Adrenal gland (tissue), 12 donors: ENCODE measurements around the gene SYCP2L. TPM values are rescaled to one million over a fixed set of nuclear protein-coding genes. Genes with fewer than 3 reads are reported as not detected.

Experiments used
- DNase-seq, 7 donors: peaks; one replicate each; pipeline ENCODE4 v3.0.0-alpha.2; 2019 to 2020
- H3K27ac ChIP-seq, 5 donors: fragments of 200-600 bp; sonication (generic) in 4 of 5; 1 replicate in 3 of 5; 2 replicates in 2 of 5; pipeline versions ENCODE4 v1.5.1 to v1.8.0; 2016 to 2020; ENCODE audit warnings: mild to moderate bottlenecking in 1 of 5
- H3K27me3 ChIP-seq: fragments of 200-600 bp; 2 replicates; pipeline ENCODE4 v1.8.0; 2021
- H3K36me3 ChIP-seq, 2 donors: fragments of 200-600 bp; replicated peaks in 1 of 2; 1 replicate in 1 of 2; 2 replicates in 1 of 2; pipeline versions ENCODE4 v1.5.1 to v1.8.0; 2018 to 2022
- H3K4me1 ChIP-seq, 2 donors: fragments of 200-600 bp; replicated peaks in 1 of 2; 1 replicate in 1 of 2; 2 replicates in 1 of 2; pipeline versions ENCODE4 v1.5.1 to v1.8.0; 2018 to 2021
- H3K4me3 ChIP-seq, 4 donors: fragments of 200-600 bp; sonication (generic) in 3 of 4; one replicate each; pipeline ENCODE4 v1.5.1; 2016 to 2018
- H3K9me3 ChIP-seq, 3 donors: fragments of 200-600 bp; sonication (generic) in 1 of 3; replicated peaks in 1 of 3; 1 replicate in 2 of 3; 2 replicates in 1 of 3; pipeline versions ENCODE4 v1.5.1 to v1.8.0; 2016 to 2021
- POLR2A ChIP-seq, 2 donors: fragments of 450-650 bp; IDR thresholded peaks; one replicate each; pipeline ENCODE4 v1.6.1; 2017; ENCODE audit warnings: antibody characterized with exemption in 2 of 2, mild to moderate bottlenecking in 2 of 2, moderate library complexity in 1 of 2
- WGBS, 4 donors: extraction: QIAGEN DNeasy Blood & Tissue Kit in 2 of 4; methylation state at CpG; one replicate each; pipeline versions ENCODE4 v1.1.5 to v1.1.7; 2013 to 2017; 5-methylcytosine and 5-hydroxymethylcytosine counted together
- intact Hi-C, 2 donors: fragments of 100-400 bp; cut with DNase I; formaldehyde crosslinking; loops; one replicate each; pipeline versions ENCODE4 v1.14.1 to v1.15.0; 2022 to 2023
- polyA plus RNA-seq, 3 donors: library from polyadenylated mRNA; stranded (reverse); fragments of 200-250 nt in 2 of 3; fragments of 350-450 nt in 1 of 3; fragmentation: Illumina TruSeq in 1 of 3; extraction: RNeasy Lipid Tissue Mini Kit (QIAGEN cat#74804) in 1 of 3; gene quantifications; one replicate each; pipeline ENCODE4 v1.2.3, GENCODE V29; 2013 to 2014
- total RNA-seq, 9 donors: library from RNA; depleted of rRNA in 4 of 9; stranded (reverse); fragments of >200 nt in 4 of 9; fragments of 120-200 nt in 1 of 9; fragmentation: NEBNext Ultra II Directional in 1 of 9; extraction: Animal tissue kit (Norgen Biotek cat#: 25700) in 1 of 9; gene quantifications; one replicate each; pipeline versions ENCODE4 v1.1.0 to v1.2.4, GENCODE V29; 2013 to 2023
- TF ChIP-seq, protein P1 (sequence below), 6 experiments: fragments of 450-650 bp in 4 of 6; fragments of 200-600 bp in 2 of 6; sonication (generic) in 1 of 6; IDR thresholded peaks; 1 replicate in 5 of 6; 2 replicates in 1 of 6; pipeline versions ENCODE4 v1.5.1 to v1.8.0; 2016 to 2021; ENCODE audit warnings: antibody characterized with exemption in 6 of 6, mild to moderate bottlenecking in 2 of 6, moderate library complexity in 1 of 6
- donor health status: healthy with polysubstance abuse.
- donor health status: Bipolar disorder and iron deficiency.
- donor health status: DM: yes; HTN: yes; CAD: no.
- donor health status: DM: no; HTN: no; CAD: no.
- donor health status: DM: no; HTN: no; CAD: no.
- donor health status: DM: yes; HTN: yes; CAD: no.

Gene SYCP2L
- total and polyA plus RNA-seq, 12 donors: 0.09 to 3.0 (median 0.64) TPM; not detected in 2

DNA sequence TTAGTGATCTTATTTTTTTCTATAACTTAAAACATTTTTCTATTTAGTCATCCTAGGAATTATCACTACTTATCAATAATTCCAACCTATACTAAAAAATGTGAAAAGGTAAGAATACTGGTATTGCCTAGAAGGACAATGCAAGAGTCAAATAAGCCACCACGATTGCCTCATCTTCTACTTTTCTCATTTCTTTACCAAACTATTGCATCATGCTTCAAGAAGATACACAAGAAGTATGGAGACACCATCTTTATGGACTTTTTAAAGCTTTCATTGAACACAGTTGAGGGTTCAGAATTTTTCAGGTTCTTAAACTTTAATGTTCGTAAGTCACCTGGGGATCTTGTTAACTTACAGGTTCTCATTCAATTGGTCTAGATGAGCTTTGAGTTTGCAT, 131.4 kb downstream of the SYCP2L start:
- H3K36me3 ChIP-seq: no peaks in the 10 kb centered on the region
- no peak for DNase-seq
- H3K27ac ChIP-seq: no peak overlapping the region
- no peak overlapping the region for H3K4me3 ChIP-seq
- no peaks in the 10 kb centered on the region for H3K4me1 ChIP-seq
- intact Hi-C loops: no loop called here
- no peaks in the 10 kb centered on the region for H3K9me3 ChIP-seq
- WGBS, 4 donors: 74 to 87% (median 85%) methylated on average over 2 of the region's 2 CpGs
- H3K27me3 ChIP-seq: peaks cover 4% of the 10 kb centered on the region
- TF ChIP-seq, protein P1, sequence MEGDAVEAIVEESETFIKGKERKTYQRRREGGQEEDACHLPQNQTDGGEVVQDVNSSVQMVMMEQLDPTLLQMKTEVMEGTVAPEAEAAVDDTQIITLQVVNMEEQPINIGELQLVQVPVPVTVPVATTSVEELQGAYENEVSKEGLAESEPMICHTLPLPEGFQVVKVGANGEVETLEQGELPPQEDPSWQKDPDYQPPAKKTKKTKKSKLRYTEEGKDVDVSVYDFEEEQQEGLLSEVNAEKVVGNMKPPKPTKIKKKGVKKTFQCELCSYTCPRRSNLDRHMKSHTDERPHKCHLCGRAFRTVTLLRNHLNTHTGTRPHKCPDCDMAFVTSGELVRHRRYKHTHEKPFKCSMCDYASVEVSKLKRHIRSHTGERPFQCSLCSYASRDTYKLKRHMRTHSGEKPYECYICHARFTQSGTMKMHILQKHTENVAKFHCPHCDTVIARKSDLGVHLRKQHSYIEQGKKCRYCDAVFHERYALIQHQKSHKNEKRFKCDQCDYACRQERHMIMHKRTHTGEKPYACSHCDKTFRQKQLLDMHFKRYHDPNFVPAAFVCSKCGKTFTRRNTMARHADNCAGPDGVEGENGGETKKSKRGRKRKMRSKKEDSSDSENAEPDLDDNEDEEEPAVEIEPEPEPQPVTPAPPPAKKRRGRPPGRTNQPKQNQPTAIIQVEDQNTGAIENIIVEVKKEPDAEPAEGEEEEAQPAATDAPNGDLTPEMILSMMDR (IDR thresholded peaks at IDR 0.05): no peak
- TF ChIP-seq POLR2A (IDR thresholded peaks at IDR 0.05): no peak

DNA sequence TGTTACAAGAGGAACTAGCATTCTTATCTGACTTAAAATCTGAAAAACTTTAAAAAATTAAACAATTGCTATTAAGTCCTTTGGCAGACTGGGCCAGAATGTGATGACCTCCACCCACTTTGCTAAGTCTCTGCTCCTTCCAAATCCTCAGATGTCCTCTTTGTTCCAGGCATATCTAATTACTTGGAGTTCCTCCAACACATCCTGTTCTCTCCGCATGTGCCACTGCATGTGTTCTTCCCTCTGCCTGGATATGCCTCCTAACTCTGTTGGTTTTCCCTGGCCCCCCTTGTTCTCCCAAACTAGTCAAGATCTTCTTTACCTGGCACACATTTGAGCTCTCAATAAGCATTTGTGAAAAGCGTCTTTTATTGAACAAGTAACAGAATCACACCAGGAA, 134.2 kb downstream of the SYCP2L start:
- no peak overlapping the region for H3K27ac ChIP-seq
- intact Hi-C loops: no loop called here
- 56 to 69% (median 66%) methylated on average over 2 of the region's 2 CpGs for WGBS, 4 donors
- no peaks in the 10 kb centered on the region for H3K9me3 ChIP-seq
- peaks cover 4% of the 10 kb centered on the region for H3K27me3 ChIP-seq
- H3K4me1 ChIP-seq: no peaks in the 10 kb centered on the region
- no peak for TF ChIP-seq POLR2A (IDR thresholded peaks at IDR 0.05)
- TF ChIP-seq, protein P1 (IDR thresholded peaks at IDR 0.05): no peak
- no peaks in the 10 kb centered on the region for H3K36me3 ChIP-seq
- no peak for DNase-seq
- H3K4me3 ChIP-seq: no peak overlapping the region

GRCh38 chr6:11021714-11022113, 134.9 kb downstream of the SYCP2L start:
- TF ChIP-seq POLR2A (IDR thresholded peaks at IDR 0.05): no peak
- TF ChIP-seq, protein P1 (IDR thresholded peaks at IDR 0.05): no peak
- Histone ChIP-seq H3K27ac (no peak overlapping the region), H3K27me3 (peaks cover 4% of the 10 kb centered on the region), H3K9me3 (no peaks in the 10 kb centered on the region), H3K4me3 (no peak overlapping the region), H3K36me3 (no peaks in the 10 kb centered on the region), H3K4me1 (no peaks in the 10 kb centered on the region)
- DNase-seq: no peak
- WGBS, 4 donors: 63 to 73% (median 71%) methylated on average over 7 of the region's 7 CpGs
- intact Hi-C loops: no loop called here

GRCh38 chr6:11023032-11023431, 136.2 kb downstream of the SYCP2L start:
- Histone ChIP-seq H3K27me3 (peaks cover 4% of the 10 kb centered on the region), H3K9me3 (no peaks in the 10 kb centered on the region), H3K27ac (no peak overlapping the region), H3K4me3 (no peak overlapping the region), H3K36me3 (no peaks in the 10 kb centered on the region), H3K4me1 (no peaks in the 10 kb centered on the region)
- no peak for TF ChIP-seq POLR2A (IDR thresholded peaks at IDR 0.05)
- TF ChIP-seq, protein P1 (IDR thresholded peaks at IDR 0.05): no peak
- DNase-seq: no peak
- intact Hi-C loops: no loop called here

Other genes starting within 250 kb of the SYCP2L start
- gene C6orf52, start 192.4 kb upstream of the SYCP2L start, total RNA-seq: 1 to 10 TPM in 5 of 9 donors, under 1 TPM in 1, not detected in 3; 0.96 to 5.5 (median 2.6) TPM
- gene C6orf52, start 192.4 kb upstream of the SYCP2L start, polyA plus RNA-seq: 1 to 10 TPM; 1.9 to 4.2 (median 2.8) TPM
- gene PAK1IP1, start 192.1 kb upstream of the SYCP2L start, total RNA-seq: 10 to 100 TPM in 5 of 9 donors, 1 to 10 TPM in 4; 4.5 to 17.6 (median 13.8) TPM
- 10 to 100 TPM in 1 of 3 donors, 1 to 10 TPM in 2; 6.7 to 32.3 (median 8.0) TPM for gene PAK1IP1, start 192.1 kb upstream of the SYCP2L start, polyA plus RNA-seq
- 100 to 1,000 TPM; 126 to 312 (median 167) TPM for gene TMEM14C, start 164.0 kb upstream of the SYCP2L start, total RNA-seq
- gene TMEM14C, start 164.0 kb upstream of the SYCP2L start, polyA plus RNA-seq: 100 to 1,000 TPM; 105 to 196 (median 157) TPM
- 100 to 1,000 TPM; 110 to 188 (median 123) TPM for gene TMEM14B, start 139.2 kb upstream of the SYCP2L start, total RNA-seq
- gene TMEM14B, start 139.2 kb upstream of the SYCP2L start, polyA plus RNA-seq: 100 to 1,000 TPM in 1 of 3 donors, 10 to 100 TPM in 2; 74.3 to 210 (median 93.7) TPM
- gene MAK, start 48.5 kb upstream of the SYCP2L start, total RNA-seq: under 1 TPM in 5 of 9 donors, not detected in 4; under 0.01 to 0.43 (median 0.19) TPM
- under 1 TPM; 0.07 to 0.13 (median 0.08) TPM for gene MAK, start 48.5 kb upstream of the SYCP2L start, polyA plus RNA-seq
- gene GCM2, start 5.0 kb upstream of the SYCP2L start, total RNA-seq: not detected
- not detected for gene GCM2, start 5.0 kb upstream of the SYCP2L start, polyA plus RNA-seq
- gene ELOVL2, start 157.3 kb downstream of the SYCP2L start, total RNA-seq: 1 to 10 TPM in 4 of 9 donors, under 1 TPM in 5; 0.46 to 1.8 (median 0.98) TPM
- 1 to 10 TPM in 1 of 3 donors, under 1 TPM in 2; 0.34 to 1.6 (median 0.72) TPM for gene ELOVL2, start 157.3 kb downstream of the SYCP2L start, polyA plus RNA-seq
- gene SMIM13, start 206.8 kb downstream of the SYCP2L start, total RNA-seq: 10 to 100 TPM in 2 of 9 donors, 1 to 10 TPM in 7; 4.3 to 11.5 (median 6.9) TPM
- gene SMIM13, start 206.8 kb downstream of the SYCP2L start, polyA plus RNA-seq: 1 to 10 TPM; 1.9 to 7.3 (median 2.6) TPM
- 1 to 10 TPM in 2 of 9 donors, under 1 TPM in 6, not detected in 1; 0.07 to 1.7 (median 0.78) TPM for gene ERVFRD-1, start 224.7 kb downstream of the SYCP2L start, total RNA-seq
- 1 to 10 TPM in 1 of 3 donors, under 1 TPM in 2; 0.09 to 1.7 (median 0.34) TPM for gene ERVFRD-1, start 224.7 kb downstream of the SYCP2L start, polyA plus RNA-seq